ENCODE measurements around the gene WEE1. TPM values are rescaled to one million over a fixed set of nuclear protein-coding genes. Genes with fewer than 3 reads are reported as not detected.
A peak's percentile ranks its signal among the peaks of the same experiment; 100 is the strongest.
"Not testable (repeated sequence)": the region's sequence is repeated elsewhere in the genome, so short reads cannot be mapped to it uniquely, and the experiment has no call there.

Gene WEE1
- total and polyA plus RNA-seq, 8 donors = 20.7 to 83.6 (median 65.4) TPM

- no peak for TF ChIP-seq CTCF (IDR thresholded peaks at IDR 0.05)
- intact Hi-C loops (cut with DNase I) = no loop called here
- H3K9me3 ChIP-seq = no peaks in the 10 kb centered on the region
- no peak for DNase-seq
- ATAC-seq = no peak
- no peak overlapping the region for H3K4me3 ChIP-seq
- H3K27me3 ChIP-seq = no peaks in the 10 kb centered on the region
- peaks cover 0 to 15% of the 10 kb centered on the region in 2 donors for H3K4me1 ChIP-seq
- no peaks in the 10 kb centered on the region for H3K36me3 ChIP-seq
- no peak overlapping the region for H3K27ac ChIP-seq
Observed at GRCh38 chr11:9600166-9600565, 26.7 kb downstream of the WEE1 start.

- Histone ChIP-seq H3K4me1 (peaks cover 0 to 15% of the 10 kb centered on the region in 2 donors), H3K27ac (peak overlapping the region; percentile 68 to 78)
- ATAC-seq = peak; percentile 92
Observed at GRCh38 chr11:9600644-9601036, 27.2 kb downstream of the WEE1 start.

GRCh38 chr11:9601037-9601875, 27.8 kb downstream of the WEE1 start:
- no peaks in the 10 kb centered on the region for H3K36me3 ChIP-seq
- peaks cover 0 to 15% of the 10 kb centered on the region in 2 donors for H3K4me1 ChIP-seq
- no peaks in the 10 kb centered on the region for H3K9me3 ChIP-seq
- intact Hi-C loops (cut with DNase I) = no loop called here
- no peak overlapping the region for H3K4me3 ChIP-seq
- peak in 1 of 4 donors; percentile 23 for DNase-seq
- H3K27ac ChIP-seq = peak overlapping the region; percentile 68 to 78
- H3K27me3 ChIP-seq = no peaks in the 10 kb centered on the region
- no peak for TF ChIP-seq CTCF (IDR thresholded peaks at IDR 0.05)
- peak; percentile 54 for ATAC-seq

More at GRCh38 chr11:9600644-9601036, 27.2 kb downstream of the WEE1 start:
- Histone ChIP-seq H3K4me3 (no peak overlapping the region), H3K27me3 (no peaks in the 10 kb centered on the region), H3K9me3 (no peaks in the 10 kb centered on the region), H3K36me3 (no peaks in the 10 kb centered on the region)
- no peak for TF ChIP-seq CTCF (IDR thresholded peaks at IDR 0.05)
- intact Hi-C loops (cut with DNase I) = no loop called here
- DNase-seq = peak in 1 of 4 donors; percentile 54

- H3K27ac ChIP-seq = no peak overlapping the region
- no peak for TF ChIP-seq CTCF (IDR thresholded peaks at IDR 0.05)
- intact Hi-C loops (cut with DNase I) = no loop called here
- peaks cover 0 to 15% of the 10 kb centered on the region in 2 donors for H3K4me1 ChIP-seq
- no peaks in the 10 kb centered on the region for H3K9me3 ChIP-seq
- no peaks in the 10 kb centered on the region for H3K27me3 ChIP-seq
- DNase-seq (no peak), ATAC-seq (no peak)
- no peaks in the 10 kb centered on the region for H3K36me3 ChIP-seq
- H3K4me3 ChIP-seq = no peak overlapping the region
Observed at GRCh38 chr11:9601876-9602199, 28.4 kb downstream of the WEE1 start.

- H3K9me3 ChIP-seq; H3K36me3 ChIP-seq; ATAC-seq; H3K4me3 ChIP-seq; H3K27me3 ChIP-seq; H3K27ac ChIP-seq; intact Hi-C loops (cut with DNase I); DNase-seq: not testable (repeated sequence)
- peaks cover 0 to 15% of the 10 kb centered on the region in 2 donors for H3K4me1 ChIP-seq
Observed at GRCh38 chr11:9603214-9603613, 29.7 kb downstream of the WEE1 start.

Measured in left lung (tissue), 10 donors.